Measurements from ENCODE around the gene MEIS1. TPM values are rescaled to one million over a fixed set of nuclear protein-coding genes. Genes with fewer than 3 reads are reported as not detected.
A peak's percentile ranks its signal among the peaks of the same experiment; 100 is the strongest.

MEIS1 gene
- total and polyA plus RNA-seq, 2 of the 8 experiments (the other 6 are each of a cell fraction or from before 2014, with no cell fraction given): 0.17 to 1.2 TPM

DNA sequence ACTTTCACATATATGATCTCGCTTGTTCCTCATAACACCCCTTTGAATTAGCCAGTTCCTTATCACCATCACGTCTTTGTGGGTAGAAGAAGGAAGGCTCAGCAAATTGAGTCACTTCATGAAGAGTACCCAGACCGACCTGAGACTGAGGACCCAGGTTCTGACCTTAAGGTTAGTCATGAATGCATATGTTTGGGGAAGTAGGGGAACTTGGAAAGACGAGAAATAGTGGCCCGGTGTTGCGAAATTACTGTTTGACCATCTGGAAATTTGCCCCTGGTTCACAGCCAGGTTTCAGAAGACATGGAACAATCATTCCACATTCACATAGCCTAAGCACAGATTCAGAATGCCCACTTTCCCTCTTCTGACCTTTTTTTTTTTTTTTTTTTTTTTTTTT lies 59.8 kb downstream of the MEIS1 start:
- Histone ChIP-seq H2AK5ac (ENCODE audit: low read depth, low read length) (no peak overlapping the region), H3K27ac (ENCODE audit: low read depth, low read length) (no peak overlapping the region), H3K4me2 (ENCODE audit: insufficient read depth in 1 of 2, low read depth in 2 of 2, low read length in 2 of 2) (no peak overlapping the region), H2BK20ac (ENCODE audit: low read length) (no peak overlapping the region), H2BK15ac (ENCODE audit: low read length) (no peak overlapping the region), H2BK120ac (replicated peaks; ENCODE audit: low read depth, low read length) (no peak overlapping the region), H3K36me3 (ENCODE audit: control insufficient read depth in 2 of 4, insufficient read depth in 4 of 4, low read length in 3 of 4) (no peaks in the 10 kb centered on the region), H4K20me1 (replicated peaks in 1 of 2; ENCODE audit: control insufficient read depth in 1 of 2, insufficient read depth in 2 of 2, low read length in 2 of 2) (no peaks in the 10 kb centered on the region), H3K9ac (replicated peaks in 1 of 4; ENCODE audit: extremely low read depth in 1 of 4, low read depth in 3 of 4, low read length in 3 of 4) (no peak overlapping the region), H3K23ac (ENCODE audit: insufficient read length) (no peak overlapping the region), H3K4me3 (ENCODE audit: extremely low read depth in 1 of 4, insufficient read depth in 2 of 4, low read depth in 3 of 4, low read length in 4 of 4) (no peak overlapping the region), H2AFZ (ENCODE audit: low read length) (no peak overlapping the region), H3K56ac (replicated peaks; ENCODE audit: insufficient read length, low read depth, low read length) (no peak overlapping the region), H3K9me3 (ENCODE audit: insufficient read depth in 2 of 2, low read depth in 1 of 2, low read length in 1 of 2) (no peaks in the 10 kb centered on the region), H4K8ac (ENCODE audit: extremely low read depth, insufficient read depth, low read length) (no peak overlapping the region), H3K4ac (replicated peaks; ENCODE audit: insufficient read length, low read depth, low read length) (no peak overlapping the region), H2BK12ac (ENCODE audit: low read depth, low read length) (no peak overlapping the region), H3K27me3 (replicated peaks in 1 of 4; ENCODE audit: control insufficient read depth in 3 of 4, extremely low read depth in 1 of 4, insufficient read depth in 3 of 4, low read length in 3 of 4) (no peaks in the 10 kb centered on the region), H3K79me1 (ENCODE audit: low read depth, low read length) (no peaks in the 10 kb centered on the region), H4K91ac (replicated peaks; ENCODE audit: insufficient read length, low read length) (no peak overlapping the region), H3K79me2 (ENCODE audit: control insufficient read depth in 1 of 2, insufficient read depth in 2 of 2, low read length in 2 of 2) (no peaks in the 10 kb centered on the region), H3K18ac (ENCODE audit: extremely low read depth, low read length) (no peak overlapping the region), H3K4me1 (replicated peaks in 1 of 4; ENCODE audit: control insufficient read depth in 3 of 4, insufficient read depth in 4 of 4, low read length in 3 of 4) (peaks cover 9 to 15% (median 12%) of the 10 kb centered on the region in 4 experiments), H3K23me2 (ENCODE audit: low read depth, low read length) (no peaks in the 10 kb centered on the region), H2BK5ac (ENCODE audit: low read depth, low read length) (no peak overlapping the region), H4K5ac (ENCODE audit: insufficient read length, low read depth, low read length) (no peak overlapping the region), H3K14ac (ENCODE audit: insufficient read length) (no peak overlapping the region)
- 89% methylated on average over 6 of the region's 6 CpGs; no CpG with 5 or more reads in 1 of the 2 experiments for WGBS, 2 experiments (ENCODE audit: extremely low coverage in 1 of 2, insufficient coverage in 1 of 2, insufficient read length in 1 of 2, insufficient replicate concordance in 2 of 2, low coverage in 1 of 2, low lambda C conversion rate in 2 of 2, missing lambda C conversion rate in 1 of 2)
- no peak for FAIRE-seq
- TF ChIP-seq CEBPB (IDR thresholded peaks at IDR 0.05; ENCODE audit: low read depth, low read length): peak; percentile 68
- TF ChIP-seq, protein P1, sequence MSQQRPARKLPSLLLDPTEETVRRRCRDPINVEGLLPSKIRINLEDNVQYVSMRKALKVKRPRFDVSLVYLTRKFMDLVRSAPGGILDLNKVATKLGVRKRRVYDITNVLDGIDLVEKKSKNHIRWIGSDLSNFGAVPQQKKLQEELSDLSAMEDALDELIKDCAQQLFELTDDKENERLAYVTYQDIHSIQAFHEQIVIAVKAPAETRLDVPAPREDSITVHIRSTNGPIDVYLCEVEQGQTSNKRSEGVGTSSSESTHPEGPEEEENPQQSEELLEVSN (IDR thresholded peaks at IDR 0.05): no peak
- no peak for DNase-seq (ENCODE audit: low read depth in 1 of 2, low spot score in 2 of 2)
- CTCF ChIA-PET (ENCODE audit: partially characterized antibody): no interaction called here
- POLR2A ChIA-PET (ENCODE audit: partially characterized antibody): no interaction called here

Measured in H1 (cell line).